Activated CD4-positive, alpha-beta T cell treated with anti-CD3 and anti-CD28 coated beads, Interleukin-2, Interleukin-4, amounts not matched to agents 100 ng/mL and 50 ng/mL, durations not matched to agents 16 hours and 8 hours (primary cell): ENCODE results near the gene BRCA1.
"Not testable (repeated sequence)": the region's sequence is repeated elsewhere in the genome, so short reads cannot be mapped to it uniquely, and the experiment has no call there.

Experiments
- DNase-seq: peaks from one replicate; pipeline ENCODE4 v3.0.0-alpha.2; 2020; ENCODE audit warnings: low spot score

BRCA1 gene

GRCh38 chr17:43125133-43125966, at the start of gene BRCA1:
TSS of gene BRCA1 (minus strand) at chr17:43125364. CDS start at chr17:43124096, 1,268 bp downstream.
- peak; percentile 99 for DNase-seq

GRCh38 chr17:43171586-43172487, 46.7 kb upstream of the BRCA1 start:
- DNase-seq, result peak; percentile 12

- peak; percentile 99 for DNase-seq
Observed at GRCh38 chr17:43170766-43171585, 45.8 kb upstream of the BRCA1 start, which contains the start of gene NBR1. TSS of gene NBR1 (plus strand) at chr17:43171214. CDS start at chr17:43175800, 4,586 bp downstream.

GRCh38 chr17:43170140-43170765, 45.1 kb upstream of the BRCA1 start:
- DNase-seq, result peak; percentile 94

GRCh38 chr17:43169561-43170139, 44.5 kb upstream of the BRCA1 start:
- DNase-seq, result peak; percentile 17

GRCh38 chr17:43165971-43166370, 40.8 kb upstream of the BRCA1 start:
- DNase-seq, result not testable (repeated sequence)

DNA sequence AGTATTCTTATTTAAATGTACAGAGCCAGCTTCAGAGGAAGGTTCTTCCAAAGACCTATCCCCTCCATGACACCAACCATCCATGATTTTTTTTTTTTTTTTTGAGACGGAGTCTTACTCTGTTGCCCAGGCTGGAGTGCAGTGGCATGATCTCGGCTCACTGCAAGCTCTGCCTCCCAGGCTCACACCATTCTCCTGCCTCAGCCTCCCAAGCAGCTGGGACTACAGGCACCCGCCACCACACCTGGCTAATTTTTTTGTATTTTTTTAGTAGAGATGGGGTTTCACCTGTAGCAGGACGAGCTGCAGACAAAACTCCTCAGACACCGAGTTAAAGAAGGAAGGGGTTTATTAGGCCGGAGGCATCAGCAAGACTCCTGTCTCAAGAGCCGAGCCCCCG, 34.8 kb upstream of the BRCA1 start:
- not testable (repeated sequence) for DNase-seq

GRCh38 chr17:43159232-43159631, 34.1 kb upstream of the BRCA1 start:
- not testable (repeated sequence) for DNase-seq

DNA sequence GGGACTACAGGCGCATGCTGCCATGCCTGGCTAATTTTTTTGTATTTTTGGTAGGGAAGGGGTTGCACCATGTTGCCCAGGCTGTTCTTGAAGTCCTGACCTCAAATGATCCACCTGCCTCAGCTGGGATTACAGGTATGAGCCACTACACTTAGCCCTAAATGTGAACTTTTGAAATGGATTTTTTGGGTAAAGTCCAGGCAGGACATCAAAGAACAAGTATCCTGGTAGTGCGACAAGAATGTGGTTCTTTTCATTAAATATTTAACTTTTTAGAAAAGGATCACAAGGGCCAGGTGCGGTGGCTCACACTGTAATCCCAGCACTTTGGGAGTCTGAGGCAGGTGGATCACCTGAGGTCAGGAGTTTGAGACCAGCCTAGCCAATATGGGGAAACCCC, 30.5 kb upstream of the BRCA1 start:
- no peak for DNase-seq

GRCh38 chr17:43153197-43153835, 28.2 kb upstream of the BRCA1 start:
- DNase-seq, result not testable (repeated sequence)

DNA sequence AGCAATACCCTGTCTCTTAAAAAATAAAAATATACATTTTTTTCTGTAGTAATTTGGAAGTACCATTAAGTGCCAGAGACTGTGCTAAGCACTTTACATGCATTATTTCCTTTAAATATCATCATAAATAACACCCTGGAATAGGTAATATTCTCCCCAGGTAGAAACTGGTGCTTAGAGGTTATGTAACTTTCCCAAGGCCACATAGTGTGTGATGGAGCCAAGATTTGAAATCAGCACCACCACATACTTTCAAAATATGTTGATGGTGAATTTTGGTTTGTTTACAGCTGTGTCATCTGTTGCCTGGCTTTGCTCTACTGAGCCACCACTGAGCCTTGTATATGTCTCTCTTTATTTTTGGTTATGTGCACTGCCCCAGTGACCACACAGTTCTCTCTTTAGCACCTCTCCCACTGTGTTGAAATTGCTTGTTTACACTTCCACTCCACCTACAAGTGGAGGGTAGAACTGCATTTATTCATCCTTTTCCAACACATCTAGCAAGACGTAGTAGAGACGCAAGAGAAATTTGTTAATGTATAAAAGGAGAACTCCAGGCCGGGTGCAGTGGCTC, 26.8 kb upstream of the BRCA1 start:
- DNase-seq, result no peak

DNA sequence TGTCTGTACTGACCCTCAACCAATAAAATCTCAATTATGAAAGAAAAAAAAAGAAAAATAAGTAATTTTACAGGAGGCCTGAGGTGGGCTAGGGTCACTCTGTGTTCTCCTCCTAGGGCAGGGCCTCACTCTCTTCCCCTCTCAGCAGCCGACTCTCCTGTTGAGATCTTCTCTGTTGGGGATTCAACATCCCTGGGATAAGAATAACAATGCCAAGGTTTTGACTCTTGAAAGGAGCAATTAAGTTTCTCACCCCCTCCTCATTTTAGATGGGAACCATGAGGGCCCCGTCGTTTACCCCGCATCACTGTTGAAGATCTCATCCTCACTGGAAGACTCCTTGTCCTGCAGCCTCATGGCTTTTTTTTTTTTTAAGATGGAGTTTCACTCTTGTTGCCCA, 21.5 kb upstream of the BRCA1 start:
- DNase-seq, result no peak

- DNase-seq, result no peak
Observed at GRCh38 chr17:43143201-43143600, 18.0 kb upstream of the BRCA1 start.

DNA sequence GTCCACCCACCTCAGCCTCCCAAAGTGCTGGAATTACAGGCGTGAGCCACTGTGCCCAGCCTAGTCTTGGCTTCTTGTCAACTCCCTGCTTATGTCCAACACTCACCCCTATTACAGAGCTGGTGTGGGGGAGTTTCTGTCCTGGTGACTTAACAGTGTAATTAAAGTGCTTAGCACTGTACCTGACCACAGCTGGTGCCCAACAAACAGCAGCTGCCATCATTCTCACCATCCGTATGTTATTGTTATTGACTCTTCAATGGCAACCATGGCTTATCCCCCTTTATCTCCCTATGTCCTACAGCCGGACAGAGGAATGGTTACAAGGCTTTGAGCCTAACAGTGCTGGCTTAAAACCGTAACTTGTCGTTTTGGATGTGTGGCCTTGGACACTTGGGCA, 17.0 kb upstream of the BRCA1 start:
- no peak for DNase-seq

GRCh38 chr17:43140396-43141332, 15.5 kb upstream of the BRCA1 start:
- DNase-seq, result no peak

DNA sequence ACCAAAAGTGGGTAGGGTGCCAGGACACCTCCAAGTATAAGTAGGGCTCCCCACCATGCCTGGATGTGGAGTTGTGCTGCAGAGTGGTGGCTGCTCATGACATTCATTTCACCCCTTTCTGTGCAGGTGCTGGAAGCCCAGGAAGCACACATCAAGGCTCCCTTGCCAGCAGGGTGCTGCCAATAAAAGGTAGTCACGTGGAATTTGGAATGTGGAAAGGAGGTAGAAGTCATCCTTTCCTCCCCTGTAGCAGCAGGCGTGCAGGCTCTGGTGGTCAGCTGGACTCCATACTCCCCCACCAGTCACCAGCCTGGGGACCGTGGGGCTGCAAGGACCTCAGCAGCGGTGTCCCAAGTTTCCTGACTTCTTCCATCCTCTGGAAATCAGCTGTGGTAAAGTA, 13.4 kb upstream of the BRCA1 start:
- DNase-seq, result not testable (repeated sequence)

- not testable (repeated sequence) for DNase-seq
Observed at GRCh38 chr17:43136574-43136973, 11.4 kb upstream of the BRCA1 start.

- no peak for DNase-seq
Observed at GRCh38 chr17:43135454-43135819, 10.3 kb upstream of the BRCA1 start.
